HEK293 (cell line): Measurements from ENCODE around the gene CADPS.

Experiments used
- CTCF ChIA-PET: fragments of 350-600 bp; formaldehyde crosslinking; extraction: SDS; loops from one replicate; lab custom pipeline; 2021; ENCODE audit warnings: antibody characterized with exemption; lab: Yijun Ruan, JAX
- POLR2A ChIA-PET: fragments of 300-600 bp; formaldehyde crosslinking; extraction: SDS; loops from one replicate; lab custom pipeline; 2020; ENCODE audit warnings: antibody characterized with exemption, inconsistent platforms; lab: Yijun Ruan, JAX
- H3K27ac ChIP-seq: fragments of 200-500 bp; sonication (Bioruptor generic); 2 replicates; pipeline ENCODE4 v1.5.1; 2014; ENCODE audit warnings: low read depth, low read length, control low read depth, inconsistent platforms; ENCODE audit errors: extremely low read depth
- H3K36me3 ChIP-seq, 2 experiments: fragments of 200-500 bp in 1 of 2; sonication (Bioruptor generic) in 1 of 2; 1 replicate in 1 of 2; 2 replicates in 1 of 2; pipeline ENCODE4 v1.5.1; 2014 to 2017; ENCODE audit warnings: inconsistent platforms in 2 of 2, low read length in 2 of 2; ENCODE audit not compliant: control insufficient read depth in 2 of 2, insufficient read depth in 1 of 2
- H3K4me1 ChIP-seq: fragments of 200-500 bp; sonication (Bioruptor generic); 2 replicates; pipeline ENCODE4 v1.5.1; 2014; ENCODE audit warnings: mild to moderate bottlenecking, low read length, inconsistent platforms; ENCODE audit not compliant: control insufficient read depth, insufficient read depth
- H3K4me3 ChIP-seq: 2 replicates; pipeline ENCODE4 v1.5.1; 2011; ENCODE audit warnings: low read depth, mild to moderate bottlenecking, control low read depth, low read length, moderate library complexity
- H3K9me3 ChIP-seq: fragments of 200-500 bp; sonication (Bioruptor generic); 2 replicates; pipeline ENCODE4 v1.5.1; 2014; ENCODE audit warnings: low read depth, low read length, inconsistent platforms; ENCODE audit not compliant: control insufficient read depth, insufficient read depth
- AEBP2 ChIP-seq: fragments of 450-650 bp; formaldehyde crosslinking; IDR thresholded peaks from 2 replicates; pipeline ENCODE4 v1.5.1; 2016; ENCODE audit warnings: missing biosample characterization, missing genetic modification characterization, borderline replicate concordance
- ELK4 ChIP-seq: IDR thresholded peaks from 2 replicates; pipeline ENCODE4 v1.6.1; 2011; ENCODE audit warnings: mild to moderate bottlenecking, low read depth, low read length, borderline replicate concordance
- FEZF1 ChIP-seq: fragments of 450-650 bp; formaldehyde crosslinking; IDR thresholded peaks from 2 replicates; pipeline ENCODE4 v1.5.1; 2016; ENCODE audit warnings: missing biosample characterization, missing genetic modification characterization
- HOXC10 ChIP-seq: sonication (generic); formaldehyde crosslinking; IDR thresholded peaks from 2 replicates; pipeline ENCODE4 v1.8.1; 2023; ENCODE audit warnings: mild to moderate bottlenecking, missing genetic modification reagents
- INSM2 ChIP-seq: fragments of 450-650 bp; formaldehyde crosslinking; IDR thresholded peaks from 2 replicates; pipeline ENCODE4 v1.5.1; 2016; ENCODE audit warnings: missing biosample characterization, missing genetic modification characterization
- KLF16 ChIP-seq: fragments of 450-650 bp; formaldehyde crosslinking; IDR thresholded peaks from 2 replicates; pipeline ENCODE4 v1.5.1; 2017; ENCODE audit warnings: missing biosample characterization, missing genetic modification characterization
- KLF7 ChIP-seq: fragments of 450-650 bp; formaldehyde crosslinking; IDR thresholded peaks from 2 replicates; pipeline ENCODE4 v1.5.1; 2016; ENCODE audit warnings: missing biosample characterization, missing genetic modification characterization, borderline replicate concordance
- PRDM6 ChIP-seq: fragments of 450-650 bp; formaldehyde crosslinking; IDR thresholded peaks from 2 replicates; pipeline ENCODE4 v1.5.1; 2017; ENCODE audit warnings: missing biosample characterization, missing genetic modification characterization
- WT1 ChIP-seq: fragments of 450-650 bp; formaldehyde crosslinking; IDR thresholded peaks from 2 replicates; pipeline ENCODE4 v1.5.1; 2016; ENCODE audit warnings: missing biosample characterization, missing genetic modification characterization
- YY2 ChIP-seq: fragments of 450-650 bp; formaldehyde crosslinking; IDR thresholded peaks from 2 replicates; pipeline ENCODE4 v1.5.1; 2016; ENCODE audit warnings: missing biosample characterization, missing genetic modification characterization
- ZBTB21 ChIP-seq: fragments of 450-650 bp; formaldehyde crosslinking; IDR thresholded peaks from 2 replicates; pipeline ENCODE4 v1.5.1; 2017; ENCODE audit warnings: missing biosample characterization, missing genetic modification characterization
- ZBTB44 ChIP-seq: fragments of 450-650 bp; IDR thresholded peaks from 2 replicates; pipeline ENCODE4 v1.5.1; 2018; ENCODE audit warnings: missing biosample characterization, mild to moderate bottlenecking, missing genetic modification characterization
- ZBTB48 ChIP-seq: fragments of 450-650 bp; formaldehyde crosslinking; IDR thresholded peaks from 2 replicates; pipeline ENCODE4 v1.5.1; 2016; ENCODE audit warnings: missing biosample characterization, missing genetic modification characterization
- ZFP37 ChIP-seq: fragments of 450-650 bp; formaldehyde crosslinking; IDR thresholded peaks from 2 replicates; pipeline ENCODE4 v1.5.1; 2016; ENCODE audit warnings: missing biosample characterization, missing genetic modification characterization
- ZNF121 ChIP-seq: fragments of 450-650 bp; formaldehyde crosslinking; IDR thresholded peaks from 2 replicates; pipeline ENCODE4 v1.5.1; 2016; ENCODE audit warnings: missing biosample characterization, missing genetic modification characterization
- ZNF133 ChIP-seq: fragments of 450-650 bp; formaldehyde crosslinking; IDR thresholded peaks from 2 replicates; pipeline ENCODE4 v1.5.1; 2016; ENCODE audit warnings: missing biosample characterization, missing genetic modification characterization
- ZNF140 ChIP-seq: fragments of 450-650 bp; formaldehyde crosslinking; IDR thresholded peaks from 2 replicates; pipeline ENCODE4 v1.5.1; 2016; ENCODE audit warnings: missing biosample characterization, missing genetic modification characterization
- ZNF148 ChIP-seq: fragments of 450-650 bp; formaldehyde crosslinking; IDR thresholded peaks from 2 replicates; pipeline ENCODE4 v1.5.0; 2017; ENCODE audit warnings: missing biosample characterization, missing genetic modification characterization, borderline replicate concordance
- ZNF155 ChIP-seq: fragments of 450-650 bp; formaldehyde crosslinking; IDR thresholded peaks from 2 replicates; pipeline ENCODE4 v1.5.1; 2016; ENCODE audit warnings: missing biosample characterization, missing genetic modification characterization
- ZNF19 ChIP-seq: fragments of 450-650 bp; formaldehyde crosslinking; IDR thresholded peaks from 2 replicates; pipeline ENCODE4; 2016; ENCODE audit warnings: missing biosample characterization, missing genetic modification characterization, low read depth
- ZNF248 ChIP-seq: fragments of 450-650 bp; formaldehyde crosslinking; IDR thresholded peaks from 2 replicates; pipeline ENCODE4 v1.5.1; 2017; ENCODE audit warnings: missing biosample characterization, missing genetic modification characterization
- ZNF350 ChIP-seq: fragments of 450-650 bp; formaldehyde crosslinking; IDR thresholded peaks from 2 replicates; pipeline ENCODE4 v1.5.0; 2017; ENCODE audit warnings: missing biosample characterization, mild to moderate bottlenecking, missing genetic modification characterization
- ZNF366 ChIP-seq: fragments of 450-650 bp; formaldehyde crosslinking; conservative IDR thresholded peaks from 2 replicates; pipeline ENCODE4 v1.5.1; 2016; ENCODE audit warnings: missing biosample characterization, missing genetic modification characterization
- ZNF416 ChIP-seq: fragments of 450-650 bp; formaldehyde crosslinking; IDR thresholded peaks from 2 replicates; pipeline ENCODE4 v1.5.1; 2016; ENCODE audit warnings: missing biosample characterization, missing genetic modification characterization
- ZNF423 ChIP-seq: fragments of 450-650 bp; formaldehyde crosslinking; IDR thresholded peaks from 2 replicates; pipeline ENCODE4 v1.5.1; 2016; ENCODE audit warnings: missing biosample characterization, missing genetic modification characterization
- ZNF600 ChIP-seq: fragments of 450-650 bp; formaldehyde crosslinking; IDR thresholded peaks from 2 replicates; pipeline ENCODE4 v1.5.1; 2016; ENCODE audit warnings: missing biosample characterization, missing genetic modification characterization
- ZNF623 ChIP-seq: fragments of 450-650 bp; formaldehyde crosslinking; IDR thresholded peaks from 2 replicates; pipeline ENCODE4 v1.5.1; 2016; ENCODE audit warnings: missing biosample characterization, missing genetic modification characterization
- ZNF654 ChIP-seq: fragments of 450-650 bp; formaldehyde crosslinking; IDR thresholded peaks from 2 replicates; pipeline ENCODE4 v1.5.1; 2016; ENCODE audit warnings: low read depth, missing biosample characterization, missing genetic modification characterization
- ZSCAN4 ChIP-seq: fragments of 450-650 bp; formaldehyde crosslinking; IDR thresholded peaks from 2 replicates; pipeline ENCODE4 v1.5.1; 2017; ENCODE audit warnings: missing biosample characterization, missing genetic modification characterization

Gene CADPS

GRCh38 chr3:62669161-62669560 is 206.1 kb downstream of the CADPS start (continued):
- TF ChIP-seq HOXC10 (CRISPR knock-in tag), result no peak
- no peak for TF ChIP-seq ZNF366
- TF ChIP-seq ZNF148, result no peak
- TF ChIP-seq ZBTB21, result no peak
- no peak for TF ChIP-seq YY2 (tag by site-specific recombination)
- TF ChIP-seq ZNF623, result no peak
- TF ChIP-seq INSM2, result no peak
- TF ChIP-seq PRDM6 (tag by site-specific recombination), result no peak
- no peak for TF ChIP-seq ZNF248 (tag by site-specific recombination)
- no peak for TF ChIP-seq WT1
- no peak for TF ChIP-seq ZNF350 (tag by site-specific recombination)

GRCh38 chr3:62667714-62668113 is 207.5 kb downstream of the CADPS start:
- CTCF ChIA-PET, result interaction anchor here (0.6 to 5.5 kb wide), 2 partner anchors 505 to 527 kb away, joined by 4 to 45 read pairs; no protein-coding TSS in a partner anchor
- POLR2A ChIA-PET, result no interaction called here
- no peaks in the 10 kb centered on the region for H3K4me1 ChIP-seq
- TF ChIP-seq KLF7 (no peak), ZNF155 (no peak), ZBTB48 (tag by site-specific recombination) (no peak), ZNF140 (tag by site-specific recombination) (no peak), FEZF1 (tag by site-specific recombination) (no peak), ELK4 (no peak), ZNF416 (tag by site-specific recombination) (no peak), ZNF600 (no peak), ZNF121 (tag by site-specific recombination) (no peak), ZNF133 (tag by site-specific recombination) (no peak), ZBTB44 (tag by site-specific recombination) (no peak), ZNF19 (tag by site-specific recombination) (no peak), ZNF654 (tag by site-specific recombination) (no peak), AEBP2 (tag by site-specific recombination) (no peak), ZSCAN4 (tag by site-specific recombination) (no peak), ZFP37 (no peak), ZNF423 (tag by site-specific recombination) (no peak), KLF16 (tag by site-specific recombination) (no peak)

More at GRCh38 chr3:62667714-62668113, 207.5 kb downstream of the CADPS start:
- no peak overlapping the region for H3K4me3 ChIP-seq
- no peaks in the 10 kb centered on the region for H3K9me3 ChIP-seq
- H3K36me3 ChIP-seq, result no peaks in the 10 kb centered on the region
- H3K27ac ChIP-seq, result no peak overlapping the region
